CD1c-positive myeloid dendritic cell (primary cell): ENCODE measurements around the gene KLHL30.

ENCODE experiments used
- DNase-seq: peaks from one replicate; pipeline ENCODE4 v3.0.0-alpha.2; 2016; ENCODE audit errors: extremely low spot score

Gene KLHL30

DNA sequence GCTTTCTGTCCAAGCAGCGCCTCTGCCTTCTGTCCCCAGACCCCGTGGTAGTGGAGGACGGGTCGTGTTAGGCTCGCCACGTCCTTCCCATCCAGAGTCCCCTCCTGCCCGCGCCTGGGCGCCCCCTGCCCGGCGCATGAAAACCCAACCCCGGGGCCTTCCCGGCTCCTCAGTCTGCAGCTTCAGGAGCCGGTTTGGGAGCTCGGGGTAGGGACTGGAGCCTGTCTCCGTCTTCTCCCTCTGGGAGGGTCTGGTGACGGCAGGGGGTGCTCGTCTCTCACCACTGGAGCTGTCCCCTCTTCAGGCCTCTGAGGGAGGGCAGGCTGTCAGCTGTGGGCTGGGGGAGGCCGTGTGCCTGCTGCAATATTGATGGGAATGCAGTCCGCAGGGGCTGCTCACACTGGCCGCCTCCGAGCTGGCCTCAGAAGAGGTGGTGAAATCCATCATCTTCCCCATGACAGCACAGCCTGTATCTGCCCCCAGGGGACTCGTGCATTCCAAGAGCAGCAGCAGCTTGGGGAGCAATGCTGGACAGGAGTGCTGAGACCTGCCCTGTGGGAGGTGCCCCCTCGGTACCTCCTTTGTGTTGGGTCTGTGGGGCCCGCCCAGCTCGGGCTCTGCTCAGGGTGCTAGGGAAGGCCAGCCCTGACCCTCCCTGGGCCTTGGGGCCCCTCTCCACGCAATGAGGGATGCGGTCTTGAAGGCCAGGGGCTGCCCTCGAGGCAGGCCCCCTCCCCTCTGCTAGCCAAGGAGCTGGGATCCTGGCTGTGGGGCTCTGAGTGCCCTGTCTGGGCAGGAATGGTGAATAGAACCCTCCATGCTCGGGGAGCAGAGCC lies 17.8 kb upstream of the KLHL30 start:
- DNase-seq, result no peak

DNA sequence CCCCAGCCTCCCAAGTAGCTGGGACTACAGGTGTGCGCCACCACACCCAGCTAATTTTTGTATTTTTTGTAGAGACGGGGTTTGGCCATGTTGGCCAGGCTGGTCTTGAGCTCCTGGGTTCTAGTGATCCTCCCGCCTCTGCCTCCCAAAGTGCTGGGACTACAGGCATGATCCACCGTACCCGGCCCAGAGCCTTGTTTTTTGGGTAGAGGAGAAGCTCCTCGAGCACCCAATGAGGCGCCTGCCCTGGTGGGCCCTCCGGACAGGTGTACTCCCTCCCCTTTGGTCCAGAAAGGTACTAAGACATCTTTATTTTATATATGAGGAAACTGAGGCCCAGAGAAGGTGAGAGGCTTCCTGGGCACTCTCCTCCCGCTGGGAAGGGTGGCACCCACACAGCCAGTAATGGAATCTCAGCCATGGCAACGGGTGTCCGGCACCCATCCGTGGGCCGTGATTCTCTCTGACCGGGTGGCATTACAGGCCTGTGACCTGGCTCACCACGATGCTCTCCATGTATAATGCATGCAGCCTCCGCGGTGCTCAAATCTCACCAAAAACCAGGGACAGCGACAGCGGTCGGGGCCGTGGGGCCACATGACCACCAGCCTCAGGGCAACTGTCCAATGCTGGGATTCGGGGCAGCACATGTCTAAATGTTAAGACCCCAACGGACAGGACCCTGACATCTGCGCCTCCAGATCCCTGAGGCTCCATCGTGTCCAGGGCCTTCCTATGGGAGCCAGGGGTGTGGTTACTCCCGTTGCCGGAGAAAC lies 16.8 kb upstream of the KLHL30 start:
- no peak for DNase-seq

DNA sequence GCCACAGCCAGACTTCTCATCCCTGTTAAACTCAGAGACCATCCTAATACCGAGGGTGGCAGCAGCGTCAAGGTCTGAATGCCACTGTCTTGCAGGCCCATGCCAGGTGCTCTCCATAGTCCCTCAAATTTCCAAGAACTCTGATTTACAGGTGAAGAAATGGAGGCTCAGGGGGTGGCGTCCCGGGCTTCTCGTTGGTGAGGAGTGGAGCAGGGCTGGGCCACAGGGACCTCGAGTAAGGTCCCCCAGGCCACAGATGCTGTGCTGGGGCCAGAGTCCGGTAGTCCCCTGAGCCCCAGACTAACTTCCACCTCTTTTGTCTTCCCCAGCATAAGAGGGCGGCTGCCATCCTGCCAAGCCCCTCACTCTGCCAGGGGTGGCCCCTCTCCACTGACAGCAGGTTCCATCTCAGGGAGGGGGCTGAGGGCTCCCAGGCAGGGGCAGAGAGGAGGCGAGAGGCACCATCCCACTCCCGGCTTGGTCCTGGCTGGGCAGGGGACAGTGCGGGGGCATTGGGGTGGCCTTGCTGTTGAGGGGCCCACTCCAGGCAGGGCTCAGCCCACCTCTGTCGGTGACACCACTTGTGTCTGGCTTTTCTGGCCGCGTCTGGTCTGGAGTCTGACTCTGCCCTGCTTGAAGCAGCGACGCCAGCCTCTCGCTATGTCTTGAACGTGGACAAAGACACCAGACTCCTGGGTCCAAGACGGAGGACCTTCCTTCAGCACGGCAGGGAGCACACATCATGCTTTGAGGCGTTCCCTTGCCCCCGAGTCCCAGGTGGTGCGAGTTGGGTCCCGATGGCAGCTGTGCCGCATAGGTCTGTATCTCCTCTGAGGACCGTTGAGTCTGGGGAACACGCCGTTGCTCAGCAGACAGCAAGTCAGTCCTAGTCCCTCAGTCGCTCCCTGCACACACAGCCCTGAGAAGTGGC lies 15.9 kb upstream of the KLHL30 start:
- DNase-seq, result no peak

DNA sequence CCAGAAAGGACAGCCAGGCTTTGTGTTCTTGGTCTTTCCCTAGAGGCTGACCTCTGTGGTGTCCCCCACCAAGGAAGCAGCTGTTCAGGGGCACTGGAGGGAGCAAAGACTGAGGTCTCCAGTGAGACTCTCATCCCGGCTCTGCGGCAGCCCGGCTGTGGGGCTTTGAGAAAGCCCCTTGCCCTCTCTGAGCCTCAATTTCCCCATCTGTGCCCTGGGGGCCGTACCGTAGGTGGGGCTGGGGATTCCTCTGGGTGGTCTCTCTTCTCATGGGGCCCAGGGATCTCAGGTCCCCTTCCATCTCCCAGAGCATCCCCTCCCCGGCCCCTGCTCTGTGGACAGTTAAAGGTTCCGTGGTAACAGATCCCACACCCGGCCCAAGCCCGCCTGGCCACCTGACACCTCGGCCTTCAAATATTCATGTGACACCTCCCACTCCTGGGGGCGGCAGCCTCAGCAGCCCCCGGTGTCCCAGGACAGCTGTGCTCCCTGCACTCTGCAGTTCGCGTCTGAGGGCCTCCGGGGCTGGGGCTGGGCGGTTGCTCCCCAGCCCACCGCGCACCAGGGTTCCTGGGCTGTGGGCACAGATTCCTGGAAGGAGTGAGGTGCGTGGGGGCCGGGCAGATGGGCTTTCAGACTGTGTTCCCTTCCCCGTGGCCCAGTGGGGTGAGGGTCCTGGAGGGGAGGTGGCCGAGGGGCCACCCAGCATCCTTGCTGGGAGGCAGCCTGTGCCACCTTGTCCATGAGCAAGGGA lies 15.1 kb upstream of the KLHL30 start:
- DNase-seq, result no peak

DNA sequence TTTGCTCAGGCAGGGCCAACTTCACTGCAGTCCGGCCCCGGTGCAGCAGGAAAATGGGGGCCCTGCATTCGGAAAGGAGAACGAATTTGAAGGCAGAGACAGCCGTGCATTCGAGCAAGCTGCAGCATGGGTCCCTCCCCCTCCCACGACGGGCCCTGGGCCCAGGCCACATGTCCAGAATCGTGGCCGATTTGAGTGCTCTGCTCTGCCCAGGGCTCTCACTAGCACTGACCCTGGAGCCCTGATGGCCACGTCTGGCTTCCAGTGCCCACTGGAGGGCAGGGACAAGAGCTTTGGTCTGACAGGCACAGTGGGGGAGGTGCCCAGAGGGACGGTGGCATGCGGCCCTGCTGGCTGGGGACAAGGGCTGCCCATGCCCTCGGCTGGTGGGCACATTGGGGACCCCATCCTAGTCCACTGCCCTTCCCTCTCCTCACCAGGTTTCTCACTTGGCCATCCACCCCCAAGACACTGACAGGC lies 14.4 kb upstream of the KLHL30 start:
- no peak for DNase-seq

DNA sequence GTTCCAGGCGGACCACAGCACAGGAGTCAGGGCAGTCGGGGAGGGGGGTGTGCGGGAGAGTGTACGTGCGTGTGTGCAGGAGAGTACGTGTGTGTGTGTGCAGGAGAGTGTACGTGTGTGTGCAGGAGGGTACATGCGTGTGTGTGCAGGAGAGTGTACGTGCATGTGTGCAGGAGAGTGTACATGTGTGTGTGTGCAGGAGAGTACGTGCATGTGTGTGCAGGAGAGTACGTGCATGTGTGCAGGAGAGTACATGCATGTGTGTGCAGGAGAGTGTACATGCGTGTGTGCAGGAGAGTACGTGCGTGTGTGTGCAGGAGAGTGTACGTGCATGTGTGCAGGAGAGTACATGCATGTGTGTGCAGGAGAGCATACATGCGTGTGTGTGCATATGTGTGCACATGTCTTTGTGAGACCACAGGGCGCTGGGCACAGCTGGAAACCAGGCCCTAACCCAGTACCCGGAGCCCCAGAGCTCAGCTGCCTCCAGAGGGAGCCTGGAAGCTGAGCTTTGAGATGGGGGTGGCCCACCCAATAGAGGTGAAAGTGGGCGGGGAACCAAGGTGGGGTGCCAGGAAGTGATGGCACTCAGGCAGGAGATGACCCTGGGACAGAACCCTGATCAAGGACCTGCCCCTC lies 13.9 kb upstream of the KLHL30 start:
- no peak for DNase-seq

DNA sequence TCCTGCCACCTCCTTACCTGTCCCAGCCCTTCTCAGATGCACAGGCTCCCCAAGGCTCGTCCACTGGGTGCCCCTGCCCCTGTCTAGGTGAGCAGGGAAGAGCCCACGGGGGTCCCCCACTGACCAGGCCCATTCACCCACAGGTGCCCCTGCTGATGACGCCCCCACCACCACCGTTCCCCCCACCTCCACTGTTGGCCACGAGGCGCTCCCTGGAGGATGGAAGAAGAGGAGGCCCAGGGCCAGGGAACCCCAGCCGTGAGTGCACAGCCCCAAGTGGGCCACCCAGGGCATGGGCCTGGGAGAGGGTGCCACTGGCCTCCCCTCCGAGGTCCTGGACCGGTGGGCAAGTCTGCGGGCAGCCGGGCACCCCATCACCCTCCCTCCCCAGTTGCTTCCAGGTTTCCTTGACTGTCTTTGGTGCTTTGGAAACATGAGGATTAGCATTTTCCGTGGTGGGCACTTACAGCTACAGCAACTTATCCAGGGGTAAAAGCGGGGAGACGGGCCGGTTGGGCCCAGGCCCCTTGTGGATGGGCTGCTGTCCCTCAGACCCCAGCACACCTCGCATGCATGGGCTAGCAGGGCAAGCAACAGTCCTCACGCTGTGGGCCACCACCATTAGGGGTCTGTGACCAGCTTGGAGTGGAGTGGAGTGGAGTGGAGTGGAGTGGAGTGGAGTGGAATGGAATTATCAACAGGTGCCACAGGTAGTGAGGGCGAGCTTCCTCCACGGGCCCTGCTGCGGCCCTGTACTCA lies 13.2 kb upstream of the KLHL30 start:
- DNase-seq, result no peak

DNA sequence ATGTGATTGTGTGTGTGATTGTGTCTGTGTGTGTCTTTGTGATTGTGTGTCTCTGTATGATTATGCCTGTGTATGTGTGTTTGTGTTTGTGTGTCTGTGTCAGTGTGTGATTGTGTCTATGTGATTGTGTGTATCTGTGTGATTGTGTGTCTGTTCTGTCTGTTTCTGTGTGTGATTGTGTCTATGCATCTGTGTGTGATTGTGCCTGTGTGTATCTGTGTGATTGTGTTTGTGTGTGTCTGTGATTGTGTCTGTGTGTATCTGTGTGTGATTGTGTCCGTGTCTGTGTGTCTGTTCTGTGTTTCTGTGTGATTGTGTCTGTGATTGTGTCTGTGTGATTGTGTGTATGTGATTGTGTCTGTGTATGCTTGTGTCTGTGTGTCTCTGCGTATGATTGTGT lies 12.1 kb upstream of the KLHL30 start:
- no peak for DNase-seq

DNA sequence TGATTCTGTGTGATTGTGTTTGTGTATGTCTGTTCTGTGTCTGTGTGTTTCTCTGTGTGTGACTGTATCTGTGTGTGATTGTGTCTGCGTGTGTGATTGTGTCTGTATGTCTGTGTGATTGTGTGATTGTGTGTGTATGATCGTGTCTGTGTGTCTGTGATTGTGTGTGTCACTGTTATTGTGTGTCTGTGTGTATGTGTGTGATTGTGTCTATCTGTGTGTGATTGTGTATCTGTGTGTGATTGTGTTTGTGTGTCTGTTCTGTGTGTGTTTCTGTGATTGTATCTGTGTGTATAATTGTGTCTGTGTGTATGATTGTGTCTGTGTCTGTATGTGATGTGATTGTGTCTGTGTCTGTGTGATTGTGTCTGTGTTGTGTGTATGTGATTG lies 11.7 kb upstream of the KLHL30 start:
- no peak for DNase-seq

DNA sequence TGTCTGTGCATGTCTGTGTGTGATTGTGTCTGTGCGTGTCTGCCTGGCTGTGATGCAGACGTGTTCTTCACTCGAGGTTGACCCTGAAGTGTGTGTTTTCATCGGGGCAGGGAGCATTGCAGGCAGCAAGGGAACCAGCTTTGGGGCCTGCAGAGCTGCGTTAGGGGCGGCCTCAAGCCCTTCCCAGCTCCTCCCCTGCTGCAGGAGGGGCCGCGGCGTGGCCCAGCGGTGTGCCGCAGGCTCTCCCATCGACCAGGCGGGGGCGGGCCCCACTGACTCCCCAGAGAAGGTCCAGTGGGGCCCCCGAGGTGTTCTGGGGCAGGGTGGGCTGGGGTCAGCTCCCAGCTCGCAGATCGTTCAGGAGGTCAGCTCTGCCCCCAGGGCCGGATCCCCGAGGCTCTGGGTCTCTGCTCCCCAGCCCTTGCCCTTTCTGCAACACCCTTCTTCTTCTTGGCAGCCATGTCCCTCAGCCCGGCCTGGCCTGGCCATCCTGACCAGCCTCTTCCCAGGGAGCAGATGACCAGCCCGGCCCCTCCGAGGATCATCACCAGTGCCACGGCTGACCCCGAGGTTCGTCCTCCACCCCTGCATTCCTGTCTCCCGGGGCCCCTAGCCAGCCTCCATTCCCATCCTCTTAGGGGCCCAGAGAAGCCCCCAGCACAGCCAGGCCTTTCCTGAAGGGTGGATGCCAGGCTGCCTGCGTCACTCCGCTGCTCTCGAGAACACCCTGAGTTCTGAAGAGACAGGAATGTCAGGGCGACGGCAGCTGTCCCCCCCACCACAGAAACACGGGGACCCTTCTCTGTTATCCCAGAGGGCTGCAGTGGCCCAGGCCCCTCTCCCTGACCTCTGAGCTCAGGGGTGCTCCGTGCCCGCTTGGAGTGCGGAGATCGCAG lies 11.1 kb upstream of the KLHL30 start:
- no peak for DNase-seq

DNA sequence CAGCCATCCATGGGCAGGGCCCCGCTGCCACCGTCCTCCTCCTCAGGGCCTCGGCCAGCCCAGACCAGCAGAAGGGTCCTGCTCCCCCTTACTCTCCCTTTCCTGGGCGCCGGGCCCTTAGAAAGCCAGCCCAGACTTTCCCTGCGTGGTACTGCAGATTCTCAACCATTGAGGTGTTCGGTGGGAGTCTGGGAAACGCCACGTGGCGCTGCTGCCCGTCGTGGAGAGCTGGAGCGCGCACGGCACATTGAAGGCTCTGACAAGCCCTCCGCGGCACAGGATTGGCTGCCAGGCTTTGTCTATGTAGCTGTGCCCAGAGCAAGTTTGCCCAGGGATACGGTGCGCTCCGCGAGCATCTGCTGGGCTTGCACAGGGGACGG lies 10.4 kb upstream of the KLHL30 start:
- DNase-seq, result no peak

DNA sequence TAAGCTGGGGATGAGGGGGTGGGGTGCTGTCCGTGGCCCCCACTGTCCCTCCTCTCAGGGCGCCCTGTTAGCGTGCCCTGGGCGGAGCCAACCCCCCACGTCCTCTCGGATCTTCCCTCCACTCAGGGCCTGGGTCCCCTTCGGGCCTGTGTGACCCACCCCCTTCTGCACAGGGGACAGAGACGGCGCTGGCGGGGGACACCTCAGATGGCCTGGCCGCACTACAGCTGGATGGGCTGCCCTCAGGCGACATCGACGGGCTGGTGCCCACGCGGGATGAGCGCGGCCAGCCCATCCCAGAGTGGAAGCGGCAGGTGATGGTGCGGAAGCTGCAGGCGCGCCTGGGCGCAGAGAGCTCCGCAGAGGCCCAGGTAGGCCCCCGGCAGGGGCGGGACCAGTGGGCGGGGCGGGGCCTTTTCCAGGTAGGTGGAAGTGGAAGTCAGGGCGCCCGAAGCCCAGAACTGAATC lies 9.9 kb upstream of the KLHL30 start:
- DNase-seq, result no peak

DNA sequence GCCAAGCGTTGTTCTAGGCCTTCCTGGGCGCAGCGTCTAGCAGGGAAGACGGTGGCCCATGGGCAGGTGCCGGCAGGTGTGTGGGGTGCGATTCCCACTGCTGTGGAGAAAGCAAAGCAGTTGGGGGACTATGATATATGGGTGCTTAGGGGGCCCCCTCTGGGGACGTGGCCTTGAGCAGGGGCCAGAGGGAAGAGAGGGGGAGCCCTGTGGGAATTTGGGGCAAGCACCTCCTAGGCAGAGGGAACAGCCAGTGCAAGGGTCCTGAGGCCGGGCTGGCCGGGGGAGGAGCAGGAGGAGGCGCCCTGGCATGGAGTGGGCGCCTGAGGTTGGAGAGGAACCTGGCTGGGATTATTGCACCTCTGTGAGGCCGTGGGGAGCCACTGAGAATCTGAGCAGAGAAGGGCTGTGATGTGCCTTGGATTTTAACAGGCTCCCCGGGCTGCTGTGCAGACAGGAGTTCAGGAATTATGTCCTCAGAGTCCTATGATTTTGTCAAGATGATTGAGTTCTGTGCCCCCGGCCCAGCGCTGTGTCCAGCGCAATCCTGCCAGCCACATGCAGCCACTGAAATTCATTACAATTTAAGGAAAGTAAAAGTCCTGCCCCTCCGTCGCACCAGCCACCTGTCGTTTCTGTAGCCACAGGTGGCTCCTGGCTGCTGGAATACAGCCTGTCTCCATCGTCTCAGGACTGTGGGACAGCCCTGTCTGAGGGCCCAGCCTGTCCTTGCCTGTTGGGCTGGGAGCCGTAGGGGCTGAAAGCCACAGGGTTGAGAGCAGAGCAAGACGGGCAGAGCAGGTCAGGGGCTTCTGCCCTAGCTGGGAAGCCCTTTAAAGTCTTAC lies 9.1 kb upstream of the KLHL30 start:
- DNase-seq, result no peak

DNA sequence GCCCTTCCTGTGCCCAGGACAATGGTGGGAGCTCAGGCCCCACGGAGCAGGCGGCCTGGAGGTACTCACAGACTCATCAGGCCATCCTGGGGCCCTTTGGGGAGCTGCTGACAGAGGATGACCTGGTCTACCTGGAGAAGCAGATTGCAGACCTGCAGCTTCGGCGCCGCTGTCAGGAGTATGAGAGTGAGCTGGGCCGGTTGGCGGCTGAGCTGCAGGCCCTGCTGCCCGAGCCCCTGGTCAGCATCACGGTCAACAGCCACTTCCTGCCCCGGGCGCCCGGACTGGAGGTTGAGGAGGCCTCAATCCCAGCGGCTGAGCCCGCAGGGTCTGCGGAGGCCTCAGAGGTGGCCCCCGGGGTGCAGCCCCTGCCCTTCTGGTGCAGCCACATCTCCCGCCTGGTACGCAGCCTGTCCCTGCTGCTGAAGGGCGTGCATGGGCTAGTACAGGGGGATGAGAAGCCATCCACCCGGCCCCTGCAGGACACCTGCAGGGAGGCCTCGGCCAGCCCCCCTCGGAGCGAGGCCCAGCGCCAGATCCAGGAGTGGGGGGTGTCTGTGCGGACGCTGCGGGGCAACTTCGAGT lies 8.3 kb upstream of the KLHL30 start:
- no peak for DNase-seq

DNA sequence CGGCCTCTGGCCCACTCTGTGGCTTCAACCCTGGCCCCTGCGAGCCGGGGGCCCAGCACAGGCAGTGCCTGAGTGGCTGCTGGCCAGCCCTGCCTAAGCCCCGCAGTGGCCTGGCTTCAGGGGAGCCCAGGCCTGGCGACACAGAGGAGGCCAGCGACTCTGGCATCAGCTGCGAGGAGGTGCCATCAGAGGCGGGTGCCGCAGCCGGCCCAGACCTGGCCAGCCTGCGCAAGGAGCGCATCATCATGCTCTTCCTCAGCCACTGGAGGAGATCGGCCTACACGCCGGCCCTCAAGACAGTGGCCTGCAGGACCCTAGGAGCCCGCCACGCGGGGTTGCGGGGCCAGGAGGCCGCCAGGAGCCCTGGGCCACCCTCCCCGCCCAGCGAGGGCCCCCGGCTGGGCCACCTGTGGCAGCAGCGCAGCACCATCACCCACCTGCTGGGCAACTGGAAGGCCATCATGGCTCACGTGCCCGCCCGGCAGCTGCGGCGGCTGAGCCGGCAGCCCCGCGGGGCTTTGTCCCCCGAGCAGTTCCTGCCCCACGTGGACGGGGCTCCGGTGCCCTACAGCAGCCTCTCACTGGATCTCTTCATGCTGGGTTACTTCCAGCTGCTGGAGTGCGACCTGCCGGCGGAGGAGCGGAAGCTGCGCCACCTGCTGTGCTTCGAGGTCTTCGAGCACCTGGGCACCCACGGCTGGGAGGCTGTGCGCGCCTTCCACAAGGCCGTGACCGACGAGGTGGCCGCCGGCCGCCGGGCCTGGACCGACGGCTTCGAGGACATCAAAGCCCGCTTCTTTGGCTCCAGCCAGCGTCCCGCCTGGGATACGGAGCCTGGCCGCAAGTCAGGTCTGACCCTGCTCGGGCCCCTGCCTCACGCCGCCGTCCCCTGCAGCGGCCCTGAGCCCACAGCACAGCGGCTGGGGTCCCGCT lies 7.5 kb upstream of the KLHL30 start:
- DNase-seq, result no peak

DNA sequence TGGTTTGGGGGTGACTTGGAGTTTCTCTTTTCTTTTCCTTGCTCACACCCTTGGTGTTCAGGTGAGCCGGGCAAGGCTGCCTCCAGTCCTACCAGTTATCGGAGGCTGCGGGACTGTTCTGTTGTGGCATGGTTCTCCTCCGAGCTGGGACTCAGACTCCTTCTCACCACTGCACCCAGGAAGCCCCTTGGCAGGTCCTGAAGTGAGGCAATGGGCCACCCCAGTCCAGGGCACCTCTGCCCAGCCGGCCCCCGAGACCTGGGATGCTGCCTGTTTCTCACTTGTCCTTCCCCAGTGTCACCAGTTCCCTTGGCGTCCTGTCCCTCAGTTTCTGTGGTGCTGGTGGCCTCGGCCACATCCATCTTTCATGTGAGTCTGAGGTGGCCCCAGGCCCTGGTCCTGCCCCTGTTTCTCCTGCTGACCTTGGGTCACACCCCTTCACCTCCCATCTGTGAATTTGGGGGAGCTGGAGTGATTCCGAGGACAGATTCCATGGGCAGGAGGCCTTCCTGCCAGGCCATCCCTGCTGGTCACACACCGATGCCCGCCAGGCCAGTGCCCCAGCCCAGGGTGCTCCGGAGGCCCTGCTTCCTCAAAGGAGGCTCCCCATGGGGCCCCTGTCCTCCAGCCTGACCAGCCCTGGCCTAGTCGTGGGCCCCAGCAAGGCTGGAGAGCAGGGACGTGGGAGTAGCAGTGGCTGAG lies 6.6 kb upstream of the KLHL30 start:
- no peak for DNase-seq
